GM12874 (cell line): ENCODE results near the gene UBE2B.

Experiments used
- CTCF ChIP-seq: IDR thresholded peaks from 2 replicates; pipeline ENCODE4 v1.5.1; 2011; ENCODE audit warnings: low read depth, mild to moderate bottlenecking, control low read depth, low read length, moderate library complexity; ENCODE audit not compliant: insufficient read depth

UBE2B gene

GRCh38 chr5:134394932-134395331 lies 23.6 kb downstream of the UBE2B start:
- TF ChIP-seq CTCF: no peak

GRCh38 chr5:134396274-134396673 lies 24.9 kb downstream of the UBE2B start:
- TF ChIP-seq CTCF: no peak

- no peak for TF ChIP-seq CTCF
Measured at GRCh38 chr5:134397196-134397595, 25.8 kb downstream of the UBE2B start.

- no peak for TF ChIP-seq CTCF
Measured at GRCh38 chr5:134398609-134399155, 27.3 kb downstream of the UBE2B start.

GRCh38 chr5:134403951-134404350 lies 32.6 kb downstream of the UBE2B start:
- no peak for TF ChIP-seq CTCF

GRCh38 chr5:134406390-134406789 lies 35.0 kb downstream of the UBE2B start:
- TF ChIP-seq CTCF: no peak

- no peak for TF ChIP-seq CTCF
Measured at GRCh38 chr5:134409321-134409720, 38.0 kb downstream of the UBE2B start.
